Measurements from ENCODE around the gene ATP2B2.

Gene ATP2B2

DNA sequence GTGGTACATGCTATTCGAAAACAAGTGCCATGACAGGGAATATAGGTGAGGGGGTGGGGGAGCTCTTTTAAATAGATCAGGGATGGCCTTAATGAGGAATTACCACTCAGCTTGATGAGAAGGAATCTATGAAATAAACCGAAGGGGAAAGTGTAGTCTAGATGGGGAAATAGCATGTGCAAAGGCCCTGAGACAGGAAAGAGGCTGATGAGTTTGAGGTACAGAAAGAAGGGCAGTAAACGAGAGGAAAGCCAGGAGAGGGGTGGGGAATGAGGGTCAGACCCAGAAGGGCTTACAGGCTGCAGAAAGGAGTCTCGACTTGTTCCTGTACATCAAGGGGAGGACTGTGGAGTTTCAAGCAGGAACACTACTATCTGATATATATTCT, 12.2 kb downstream of the ATP2B2 start:
- no peak for DNase-seq (ENCODE audit: low spot score)

- DNase-seq (ENCODE audit: low spot score) = no peak
These were observed 12.8 kb downstream of the ATP2B2 start for GRCh38 chr3:10492364-10493201.

DNA sequence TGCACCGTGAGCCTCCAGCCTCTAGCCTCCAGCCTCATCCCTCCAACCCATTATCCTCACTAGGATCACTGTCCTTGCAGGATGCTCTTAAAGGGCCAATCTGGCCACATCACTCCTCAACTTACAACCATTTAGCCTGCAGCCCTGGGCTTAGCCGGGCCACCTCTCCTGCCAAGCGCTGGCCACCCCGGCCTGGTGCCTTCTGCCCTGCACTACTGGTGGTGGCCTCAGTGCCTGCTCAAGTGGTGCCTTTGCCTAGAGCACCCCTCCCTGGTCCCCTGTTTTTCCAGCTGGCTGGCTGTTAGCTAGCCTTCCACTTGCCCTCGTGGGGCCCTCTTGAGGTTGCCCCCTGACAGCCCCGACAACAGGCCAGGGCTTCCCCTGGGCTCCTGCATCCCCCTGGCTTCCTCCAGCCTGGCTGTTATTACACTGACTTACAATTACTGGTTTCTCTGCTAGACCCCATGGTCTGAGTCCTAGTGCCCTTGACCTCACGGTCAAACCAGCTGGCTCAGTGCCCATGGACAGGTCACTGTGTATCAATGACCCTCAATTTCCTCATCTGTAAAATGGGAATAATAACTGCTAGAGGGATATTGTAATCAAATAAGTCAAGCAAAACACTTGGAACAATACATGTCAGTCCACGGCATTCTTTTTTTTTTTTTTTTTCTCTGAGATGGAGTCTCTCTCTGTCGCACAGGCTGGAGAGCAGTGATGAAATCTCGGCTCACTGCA, 15.5 kb downstream of the ATP2B2 start:
- DNase-seq (ENCODE audit: low spot score) = no peak

DNA sequence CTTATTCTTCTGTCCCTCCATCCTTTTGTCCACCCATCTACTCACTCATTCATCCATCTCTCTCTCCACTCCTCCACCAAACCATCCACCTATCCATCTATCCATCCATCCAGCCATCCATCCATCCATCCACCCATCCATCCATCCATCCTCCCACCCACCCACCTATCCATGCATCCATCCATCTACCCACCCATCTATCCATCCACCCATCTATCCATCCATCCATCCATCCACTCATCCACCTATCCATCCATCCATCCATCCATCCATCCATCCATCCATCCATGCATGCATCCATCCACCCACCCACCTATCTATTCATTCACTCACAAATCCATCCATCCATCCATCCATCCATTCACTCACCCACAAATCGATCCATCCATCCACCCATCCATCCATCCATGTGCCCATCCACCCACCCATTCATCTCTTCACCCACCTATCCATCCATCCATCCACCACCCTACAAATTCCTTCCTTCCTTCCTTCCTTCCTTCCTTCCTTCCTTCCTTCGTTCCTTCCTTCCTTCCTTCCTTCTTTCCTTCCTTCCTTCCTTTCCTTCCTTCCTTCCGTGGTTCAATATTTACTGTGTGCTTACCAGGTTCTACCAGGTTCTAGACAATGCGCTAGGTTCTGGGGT, 17.3 kb downstream of the ATP2B2 start:
- DNase-seq (ENCODE audit: low spot score) = no peak

DNA sequence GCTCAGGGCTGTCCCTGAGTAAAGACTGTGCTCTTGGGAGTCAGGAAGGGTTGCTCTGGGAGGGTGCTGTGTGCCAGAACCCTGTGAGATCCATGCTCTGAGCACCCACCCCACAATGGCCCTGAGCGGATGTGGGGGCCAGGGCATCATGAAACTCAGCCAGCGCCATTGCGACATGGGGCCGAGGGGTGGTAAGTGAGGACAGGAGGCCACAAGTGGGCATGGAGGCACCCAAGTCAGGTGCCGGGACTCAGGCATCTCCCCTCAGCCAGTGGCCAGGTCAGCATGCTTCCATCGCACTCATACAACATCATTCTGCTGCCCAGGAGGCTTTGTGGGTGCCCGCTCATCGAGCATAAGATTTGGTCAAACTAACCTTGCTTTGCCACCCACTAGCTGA, 19.6 kb downstream of the ATP2B2 start:
- DNase-seq (ENCODE audit: low spot score) = no peak

DNA sequence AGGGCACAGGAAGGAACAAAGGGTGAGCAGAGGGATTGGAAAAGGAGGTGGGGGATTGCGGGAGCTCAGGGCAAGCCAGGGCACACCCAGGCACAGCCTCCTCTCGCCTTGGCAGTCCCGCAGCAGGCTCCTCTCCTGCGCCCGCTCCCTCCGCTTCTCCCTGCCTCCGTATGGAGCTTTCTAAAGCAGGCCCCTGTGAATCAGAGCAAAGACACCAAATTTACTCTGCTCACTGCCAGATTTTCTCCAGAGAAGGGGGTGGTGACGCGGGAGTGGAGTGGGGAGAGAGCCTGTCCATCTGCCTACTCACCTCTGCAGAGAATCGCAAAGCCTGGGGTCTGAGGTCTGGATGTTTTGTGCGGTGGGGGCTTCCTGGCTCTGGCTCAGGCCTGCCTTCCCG, 20.0 kb downstream of the ATP2B2 start:
- DNase-seq (ENCODE audit: low spot score) = no peak

DNA sequence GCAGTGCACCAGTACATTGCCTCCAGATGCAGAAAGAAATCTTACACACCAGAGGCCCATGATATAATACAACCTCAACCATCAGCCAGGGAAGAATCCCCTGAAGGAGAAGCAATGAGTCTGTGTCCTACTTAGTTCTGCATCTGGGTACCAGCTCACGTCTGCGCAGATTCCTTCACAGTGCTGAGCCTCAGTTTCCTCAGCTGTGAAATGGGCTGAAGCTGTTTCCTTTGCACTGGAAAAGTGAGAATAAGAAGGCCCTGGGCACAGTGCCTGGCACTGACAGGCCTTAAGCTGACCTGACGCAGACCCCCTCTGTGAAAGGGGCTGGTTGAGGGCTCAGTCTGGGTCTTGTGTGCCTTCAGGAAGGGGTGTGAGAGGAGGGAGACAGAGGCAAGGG, 20.7 kb downstream of the ATP2B2 start:
- no peak for DNase-seq (ENCODE audit: low spot score)

DNA sequence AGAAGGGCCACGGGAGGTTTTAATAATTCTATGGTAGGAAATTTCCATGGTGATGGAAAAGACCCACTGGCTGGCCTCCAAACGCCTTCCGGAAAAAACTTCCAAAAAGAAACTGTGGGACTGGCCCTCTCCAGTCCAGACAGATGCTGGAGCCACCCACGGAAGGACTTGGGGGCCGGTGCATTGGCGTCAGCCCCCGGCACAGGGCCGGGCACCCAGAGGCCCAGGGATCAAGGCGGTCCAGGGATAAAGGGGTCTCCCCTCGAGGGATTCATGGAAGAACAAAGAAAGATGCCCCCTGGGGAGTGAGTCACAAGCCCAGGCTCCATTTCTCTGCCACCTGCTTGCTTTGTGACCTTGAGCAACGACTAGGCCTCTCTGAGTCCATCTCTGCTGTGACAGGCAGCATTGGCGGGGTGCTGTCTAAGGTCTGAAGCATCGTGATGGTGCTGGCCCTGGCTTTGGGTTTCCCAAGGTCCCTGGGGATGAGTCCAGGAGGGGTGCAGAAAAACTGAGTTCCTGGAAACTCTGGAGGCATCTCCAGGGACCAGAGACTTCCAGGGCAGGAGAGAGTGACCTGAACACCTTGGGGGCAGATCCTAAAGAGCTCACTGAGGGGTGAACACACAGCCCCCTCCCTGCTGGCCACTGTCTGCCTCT, 21.6 kb downstream of the ATP2B2 start:
- DNase-seq (ENCODE audit: low spot score) = no peak

GRCh38 chr3:10483364-10483675, 22.1 kb downstream of the ATP2B2 start:
- DNase-seq (ENCODE audit: low spot score) = no peak

DNA sequence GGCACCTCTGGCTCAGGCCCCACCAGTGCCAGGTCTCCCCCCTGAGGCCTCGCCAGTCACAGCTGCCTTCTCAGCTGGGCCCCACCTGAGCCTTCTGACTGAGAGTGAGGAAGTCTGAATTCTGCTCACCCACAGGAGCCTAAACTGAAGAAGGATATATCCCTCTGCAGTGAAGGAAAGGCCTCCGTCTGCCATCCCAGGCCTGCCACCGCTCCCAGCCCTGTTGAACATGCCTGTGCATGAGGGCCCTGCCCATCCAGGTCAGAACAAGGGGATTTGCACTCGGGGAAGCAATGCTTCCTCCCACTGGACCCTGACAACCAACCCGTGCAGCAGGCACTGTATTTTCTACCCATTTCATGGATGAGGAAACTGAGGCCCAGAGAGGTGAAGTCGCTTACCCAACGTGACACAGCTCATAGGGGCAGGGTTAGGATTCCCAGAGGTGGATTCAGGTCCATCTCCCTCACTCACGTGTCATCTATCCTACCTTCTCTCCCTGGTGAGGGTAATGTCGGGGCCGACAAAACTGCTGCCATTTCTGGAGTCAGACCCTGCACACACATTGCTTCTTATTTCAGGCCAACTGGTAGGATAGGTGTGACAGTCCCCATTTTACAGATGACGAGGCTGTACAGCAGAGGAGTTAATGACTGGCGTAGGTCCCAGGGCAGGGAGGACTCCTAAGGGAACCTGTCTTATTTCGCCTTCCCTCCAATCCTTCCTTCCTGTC, 22.6 kb downstream of the ATP2B2 start:
- no peak for DNase-seq (ENCODE audit: low spot score)

DNA sequence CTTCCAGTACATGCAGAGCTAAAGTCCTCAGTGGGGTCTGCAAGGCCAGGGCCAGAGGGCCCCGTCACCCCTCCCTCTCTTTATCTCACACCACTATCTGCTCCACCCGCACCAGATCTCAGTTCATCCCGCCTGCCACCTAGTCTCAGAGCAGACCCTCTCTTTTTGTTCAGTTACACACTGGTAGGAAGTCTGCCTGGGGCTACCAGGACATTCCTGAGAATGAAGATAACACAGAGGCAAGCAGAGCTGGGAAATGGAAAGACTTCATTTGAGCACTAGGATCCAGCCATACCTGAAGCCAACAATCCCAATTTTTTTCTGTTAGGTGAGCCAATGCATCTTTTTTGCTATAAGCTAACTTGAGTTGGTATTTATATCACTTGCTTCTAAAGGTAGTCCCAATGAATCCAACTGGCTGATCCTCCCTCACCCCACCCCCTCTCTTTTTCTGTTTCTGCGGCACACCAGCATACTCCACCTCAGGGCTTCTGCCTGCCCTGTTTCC, 24.5 kb downstream of the ATP2B2 start:
- no peak for DNase-seq (ENCODE audit: low spot score)

DNA sequence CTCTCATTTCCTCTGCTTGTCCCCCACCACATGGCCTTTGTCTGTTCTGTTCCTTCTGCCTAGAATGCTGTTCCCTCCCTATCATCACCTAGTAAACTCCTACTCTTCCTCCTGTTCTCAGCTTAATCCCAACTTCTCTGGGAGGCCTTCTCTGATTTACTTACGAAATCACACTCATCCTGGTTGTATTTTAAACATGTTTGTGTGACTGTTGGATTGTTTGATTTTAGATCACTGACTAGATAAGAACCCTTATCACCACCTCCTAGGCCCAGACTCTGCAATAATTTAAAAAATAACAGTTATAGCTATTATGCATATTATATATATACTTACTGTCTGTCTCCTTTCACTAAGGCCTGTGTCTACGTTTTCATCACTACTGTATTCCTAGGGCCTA, 26.1 kb downstream of the ATP2B2 start:
- no peak for DNase-seq (ENCODE audit: low spot score)

GRCh38 chr3:10475983-10476382, 29.4 kb downstream of the ATP2B2 start:
- no peak for DNase-seq (ENCODE audit: low spot score)

- DNase-seq (ENCODE audit: low spot score) = no peak
These were observed 30.5 kb downstream of the ATP2B2 start for GRCh38 chr3:10474847-10475246.

GRCh38 chr3:10474275-10474646, 31.1 kb downstream of the ATP2B2 start:
- no peak for DNase-seq (ENCODE audit: low spot score)

DNA sequence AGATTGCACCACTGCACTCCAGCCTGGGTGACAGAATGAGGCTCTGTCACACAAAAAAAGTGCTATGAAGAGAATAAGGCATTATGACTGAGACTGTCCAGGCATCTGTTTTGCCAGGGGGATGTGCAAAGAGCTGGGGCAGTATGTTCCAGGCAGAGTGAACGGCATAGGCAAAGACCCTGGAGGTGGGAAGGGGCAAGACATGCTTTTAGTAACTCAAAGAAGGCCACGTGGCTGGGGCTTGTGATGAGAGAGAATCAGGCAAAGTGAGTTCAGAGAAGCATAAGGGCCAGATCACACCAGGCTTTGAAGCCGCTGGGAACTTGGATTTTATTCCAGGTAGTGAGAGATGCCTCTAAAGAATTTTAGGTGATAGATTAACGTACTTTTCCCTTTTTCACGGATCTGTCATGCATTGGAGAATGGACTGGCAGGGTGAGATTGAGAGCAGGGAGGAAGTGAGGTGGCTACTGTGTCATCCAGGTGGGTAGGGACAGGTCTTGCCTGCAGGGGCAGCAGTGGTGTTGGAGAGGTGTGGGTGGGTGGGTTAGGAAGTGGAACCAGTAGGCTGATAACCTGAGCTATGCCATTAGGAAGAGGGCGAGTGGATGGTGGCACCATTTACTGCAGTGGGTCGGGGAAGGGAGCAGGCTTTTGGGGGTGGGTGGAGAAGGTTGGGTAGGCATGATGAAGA, 31.7 kb downstream of the ATP2B2 start:
- no peak for DNase-seq (ENCODE audit: low spot score)

- DNase-seq (ENCODE audit: low spot score) = no peak
These were observed 32.4 kb downstream of the ATP2B2 start for GRCh38 chr3:10472877-10473440.

GRCh38 chr3:10471054-10471688, 34.2 kb downstream of the ATP2B2 start:
- DNase-seq (ENCODE audit: low spot score) = no peak

GRCh38 chr3:10470120-10471053, 35.0 kb downstream of the ATP2B2 start:
- DNase-seq (ENCODE audit: low spot score) = no peak
